Endothelial cell of umbilical vein (primary cell): ENCODE measurements around the gene OPCML. TPM values are rescaled to one million over a fixed set of nuclear protein-coding genes. Genes with fewer than 3 reads are reported as not detected.

Experiments
- BruUV-seq: library from RNA; stranded (reverse); fragments of 400-500 nt; replicated peaks from 2 replicates; lab custom pipeline; 2021; lab: Mats Ljungman, UMichigan
- CTCF ChIA-PET: fragments of 300-600, 350-600 bp; sonication (Branson Sonifier 250); formaldehyde crosslinking; loops from one replicate; lab custom pipeline; 2021; ENCODE audit warnings: antibody characterized with exemption, inconsistent platforms; lab: Charles Lee
- POLR2A ChIA-PET: fragments of 300-600, 350-600 bp; sonication (Branson Sonifier 250); formaldehyde crosslinking; loops from one replicate; lab custom pipeline; 2021; ENCODE audit warnings: antibody characterized with exemption, inconsistent platforms; lab: Charles Lee
- DNase-seq: peaks from one replicate; pipeline ENCODE4 v3.0.0-alpha.2; 2011; ENCODE audit warnings: low read depth, low spot score
- FAIRE-seq: peaks from 2 replicates; lab custom pipeline; 2011; peaks lifted over from hg19 to GRCh38; lab: Jason Lieb, UNC
- H2AFZ ChIP-seq: 2 replicates; pipeline ENCODE4 v1.6.0; 2012; ENCODE audit warnings: low read depth, low read length, control low read depth, inconsistent platforms
- H3K27ac ChIP-seq: 2 replicates; pipeline ENCODE4 v1.5.1; 2011; ENCODE audit warnings: low read depth, mild to moderate bottlenecking, control low read depth, low read length, moderate library complexity; ENCODE audit not compliant: insufficient read depth
- H3K27me3 ChIP-seq, 2 experiments: 2 replicates each; pipeline versions ENCODE4 v1.6.0 to v1.6.1; 2011; ENCODE audit warnings: low read length in 2 of 2, mixed read lengths in 1 of 2; ENCODE audit not compliant: control insufficient read depth in 2 of 2, insufficient read depth in 2 of 2
- H3K36me3 ChIP-seq, 2 experiments: 2 replicates in 1 of 2; 3 replicates in 1 of 2; pipeline ENCODE4 v1.5.1; 2011; ENCODE audit warnings: low read length in 2 of 2, mild to moderate bottlenecking in 1 of 2, moderate library complexity in 1 of 2; ENCODE audit not compliant: control insufficient read depth in 2 of 2, insufficient read depth in 2 of 2; ENCODE audit errors: extremely low read depth in 1 of 2
- H3K4me1 ChIP-seq: 3 replicates; pipeline ENCODE4 v1.5.1; 2011; ENCODE audit warnings: mild to moderate bottlenecking, low read length; ENCODE audit not compliant: control insufficient read depth, insufficient read depth; ENCODE audit errors: extremely low read depth
- H3K4me2 ChIP-seq: 2 replicates; pipeline ENCODE4 v1.6.1; 2011; ENCODE audit warnings: low read length, control low read depth, mixed read lengths; ENCODE audit not compliant: insufficient read depth
- H3K4me3 ChIP-seq, 3 experiments: fragments of 200-600 bp in 1 of 3; sonication (generic), shearing (Covaris generic) in 1 of 3; replicated peaks in 1 of 3; 2 replicates each; pipeline ENCODE4 v1.5.1; 2011 to 2016; ENCODE audit warnings: control low read depth in 3 of 3, low read length in 3 of 3, mild to moderate bottlenecking in 2 of 3, inconsistent platforms in 1 of 3, low read depth in 1 of 3, moderate library complexity in 1 of 3; ENCODE audit not compliant: insufficient read depth in 1 of 3
- H3K79me2 ChIP-seq: 2 replicates; pipeline ENCODE4 v1.6.0; 2012; ENCODE audit warnings: low read length, inconsistent platforms; ENCODE audit not compliant: control insufficient read depth, insufficient read depth
- H3K9ac ChIP-seq: replicated peaks from 2 replicates; pipeline ENCODE3; 2011; ENCODE audit warnings: low read length, control low read depth; ENCODE audit not compliant: insufficient read depth; ENCODE audit errors: extremely low read depth
- H3K9me1 ChIP-seq: replicated peaks from 3 replicates; pipeline ENCODE4 v1.6.0; 2011; ENCODE audit warnings: mild to moderate bottlenecking, low read length; ENCODE audit not compliant: control insufficient read depth, insufficient read depth; ENCODE audit errors: extremely low read depth
- H3K9me3 ChIP-seq: replicated peaks from 2 replicates; pipeline ENCODE4 v1.5.1; 2012; ENCODE audit warnings: low read length, inconsistent platforms; ENCODE audit not compliant: control insufficient read depth, insufficient read depth
- H4K20me1 ChIP-seq: replicated peaks from 2 replicates; pipeline ENCODE3; 2011; ENCODE audit warnings: mild to moderate bottlenecking, low read length; ENCODE audit not compliant: control insufficient read depth, insufficient read depth; ENCODE audit errors: extremely low read depth
- CTCF ChIP-seq, 2 donors: IDR thresholded peaks; 1 replicate in 1 of 2; 2 replicates in 1 of 2; pipeline ENCODE4 v1.5.1; 2011; ENCODE audit warnings: low read length in 2 of 2, mild to moderate bottlenecking in 2 of 2, moderate library complexity in 2 of 2, control low read depth in 1 of 2, inconsistent platforms in 1 of 2, low read depth in 1 of 2; ENCODE audit not compliant: insufficient read depth in 1 of 2; ENCODE audit errors: extremely low read depth in 1 of 2
- EZH2 ChIP-seq: IDR thresholded peaks from 2 replicates; pipeline ENCODE4 v1.6.1; 2012; ENCODE audit warnings: borderline replicate concordance, low read depth, mild to moderate bottlenecking, moderate library complexity, low read length, inconsistent platforms; ENCODE audit not compliant: severe bottlenecking
- FOS ChIP-seq: IDR thresholded peaks from 2 replicates; pipeline ENCODE4 v1.6.1; 2011; ENCODE audit warnings: mild to moderate bottlenecking, low read length, moderate library complexity, borderline replicate concordance; ENCODE audit not compliant: insufficient read depth
- GATA2 ChIP-seq: IDR thresholded peaks from 2 replicates; pipeline ENCODE4 v1.7.0; 2011; ENCODE audit warnings: low read depth, mild to moderate bottlenecking, moderate library complexity, mixed read lengths, low read length; ENCODE audit not compliant: insufficient read length, insufficient read depth
- JUN ChIP-seq: IDR thresholded peaks from 2 replicates; pipeline ENCODE4 v1.6.1; 2011; ENCODE audit warnings: borderline replicate concordance, low read depth; ENCODE audit not compliant: insufficient read length, insufficient read depth
- MAX ChIP-seq: IDR thresholded peaks from 2 replicates; pipeline ENCODE4 v1.6.1; 2011; ENCODE audit not compliant: insufficient read depth, insufficient read length
- MYC ChIP-seq: IDR thresholded peaks from one replicate; pipeline ENCODE4 v1.6.1; 2011; ENCODE audit warnings: mild to moderate bottlenecking, low read depth, low read length
- POLR2A ChIP-seq: IDR thresholded peaks from 2 replicates; pipeline ENCODE4 v1.6.1; 2012; ENCODE audit warnings: low read depth, mild to moderate bottlenecking, control low read depth, low read length
- POLR2AphosphoS5 ChIP-seq: IDR thresholded peaks from 2 replicates; pipeline ENCODE4 v1.6.1; 2012; ENCODE audit warnings: low read depth, mild to moderate bottlenecking, control low read depth, low read length, moderate library complexity; ENCODE audit not compliant: insufficient read depth
- dilution Hi-C: fragments of 300-500 bp; cut with MboI; formaldehyde crosslinking; loops from one replicate; pipeline ENCODE4 v1.15.0; 2019; ENCODE audit warnings: low sequenced_read_pairs; ENCODE audit not compliant: extremely low pct_ligation_motif_present
- intact Hi-C: fragments of 100-400 bp; cut with micrococcal nuclease; formaldehyde crosslinking; loops from one replicate; pipeline ENCODE4 v1.10.0; 2022
- polyA plus RNA-seq, 4 experiments: library from polyadenylated mRNA; depleted of rRNA in 3 of 4; stranded (reverse) in 3 of 4; unstranded in 1 of 4; fragments of >200 nt; gene quantifications; 2 replicates each; pipeline versions ENCODE4 v1.2.1 to v1.2.3, GENCODE V29; 2011 to 2012; ENCODE audit warnings: missing spikeins in 1 of 4
- total RNA-seq: library from RNA; stranded (reverse); gene quantifications from 2 replicates; pipeline ENCODE4 v1.2.3, GENCODE V29; 2021

Gene OPCML
- total and polyA plus RNA-seq, 2 donors (not counting 3 experiments of a cell fraction or from before 2014, with no cell fraction given): not detected

- Histone ChIP-seq H3K9ac (no peak overlapping the region), H3K4me1 (no peaks in the 10 kb centered on the region), H3K27ac (no peak overlapping the region), H3K4me2 (no peak overlapping the region), H3K9me1 (no peaks in the 10 kb centered on the region), H3K27me3 (no peaks in the 10 kb centered on the region), H3K4me3 (no peak overlapping the region), H3K36me3 (no peaks in the 10 kb centered on the region), H3K79me2 (no peaks in the 10 kb centered on the region), H3K9me3 (no peaks in the 10 kb centered on the region), H4K20me1 (no peaks in the 10 kb centered on the region), H2AFZ (no peak overlapping the region)
- ChIA-PET POLR2A (no interaction called here), CTCF (no interaction called here)
- dilution Hi-C loops (no loop called here), intact Hi-C loops (no loop called here)
- FAIRE-seq (no peak), DNase-seq (no peak)
- no TSS peak for BruUV-seq
- TF ChIP-seq POLR2AphosphoS5 (no peak), GATA2 (no peak)
Measured at GRCh38 chr11:133251841-133252240, 280.5 kb downstream of the OPCML start.

GRCh38 chr11:133249530-133249929 lies 282.8 kb downstream of the OPCML start:
- dilution Hi-C loops (no loop called here), intact Hi-C loops (no loop called here)
- H3K79me2 ChIP-seq: no peaks in the 10 kb centered on the region
- no peak for TF ChIP-seq MAX
- no peak for TF ChIP-seq FOS
- TF ChIP-seq POLR2AphosphoS5: no peak
- no peak for TF ChIP-seq EZH2
- no peak for TF ChIP-seq GATA2
- TF ChIP-seq CTCF (IDR thresholded peaks at IDR 0.05; ENCODE audit: extremely low read depth in 1 of 2, insufficient read depth in 1 of 2, low read depth in 1 of 2, low read length in 2 of 2): no peak
- no peak for TF ChIP-seq POLR2A
- no peak for TF ChIP-seq MYC
- no peak for TF ChIP-seq JUN
- H3K4me1 ChIP-seq: no peaks in the 10 kb centered on the region
- ChIA-PET CTCF (no interaction called here), POLR2A (no interaction called here)
- H3K4me2 ChIP-seq: no peak overlapping the region
- DNase-seq: no peak
- no peaks in the 10 kb centered on the region for H3K9me3 ChIP-seq
- FAIRE-seq: no peak
- H3K36me3 ChIP-seq: no peaks in the 10 kb centered on the region
- no peak overlapping the region for H2AFZ ChIP-seq
- no TSS peak for BruUV-seq
- H3K27ac ChIP-seq: no peak overlapping the region
- no peak overlapping the region for H3K9ac ChIP-seq
- H3K27me3 ChIP-seq: no peaks in the 10 kb centered on the region
- H3K4me3 ChIP-seq: no peak overlapping the region
- H4K20me1 ChIP-seq: no peaks in the 10 kb centered on the region
- H3K9me1 ChIP-seq: no peaks in the 10 kb centered on the region
